SK-N-SH treated with all-trans-retinoic acid at 6 μM for 48 hours (cell line): Measurements from ENCODE around the gene SMIM24.

ENCODE experiments used
- ATAC-seq: fragments of 200-7000 bp; cut with Tn5 transposase; 3 replicates; pipeline ENCODE4 v1.9.1; 2020; ENCODE audit warnings: mild to moderate bottlenecking, moderate library complexity
- ARNTL ChIP-seq: fragments of 450-650 bp; formaldehyde crosslinking; IDR thresholded peaks from 2 replicates; pipeline ENCODE4 v1.5.0; 2020; ENCODE audit warnings: low read depth, mild to moderate bottlenecking, moderate library complexity, borderline replicate concordance
- BACH2 ChIP-seq: fragments of 250-450 bp; sonication (Bioruptor Pico); IDR thresholded peaks from 2 replicates; pipeline ENCODE4 v1.9.0; 2021; ENCODE audit warnings: mild to moderate bottlenecking, borderline replicate concordance
- ESRRG ChIP-seq: fragments of 250-450 bp; sonication (Bioruptor Pico); IDR thresholded peaks from 2 replicates; pipeline ENCODE4 v1.6.1; 2021; ENCODE audit warnings: mild to moderate bottlenecking
- PPARA ChIP-seq: fragments of 250-450 bp; sonication (Bioruptor Pico); IDR thresholded peaks from 2 replicates; pipeline ENCODE4 v1.5.0; 2020; ENCODE audit warnings: mild to moderate bottlenecking, borderline replicate concordance
- RARB ChIP-seq: fragments of 250-450 bp; sonication (Bioruptor Pico); IDR thresholded peaks from 2 replicates; pipeline ENCODE4 v1.8.0; 2021; ENCODE audit warnings: mild to moderate bottlenecking, moderate library complexity
- TCF4 ChIP-seq: fragments of 250-450 bp; sonication (Bioruptor Pico); IDR thresholded peaks from 2 replicates; pipeline ENCODE4 v1.8.0; 2021; ENCODE audit warnings: mild to moderate bottlenecking, moderate library complexity, borderline replicate concordance
- ZNF565 ChIP-seq: fragments of 450-650 bp; formaldehyde crosslinking; conservative IDR thresholded peaks from 2 replicates; pipeline ENCODE4 v1.5.0; 2020; ENCODE audit warnings: low read depth, mild to moderate bottlenecking, moderate library complexity
- ZNF70 ChIP-seq: fragments of 450-650 bp; formaldehyde crosslinking; IDR thresholded peaks from 2 replicates; pipeline ENCODE4 v1.5.0; 2020; ENCODE audit warnings: mild to moderate bottlenecking, moderate library complexity

SMIM24 gene

DNA sequence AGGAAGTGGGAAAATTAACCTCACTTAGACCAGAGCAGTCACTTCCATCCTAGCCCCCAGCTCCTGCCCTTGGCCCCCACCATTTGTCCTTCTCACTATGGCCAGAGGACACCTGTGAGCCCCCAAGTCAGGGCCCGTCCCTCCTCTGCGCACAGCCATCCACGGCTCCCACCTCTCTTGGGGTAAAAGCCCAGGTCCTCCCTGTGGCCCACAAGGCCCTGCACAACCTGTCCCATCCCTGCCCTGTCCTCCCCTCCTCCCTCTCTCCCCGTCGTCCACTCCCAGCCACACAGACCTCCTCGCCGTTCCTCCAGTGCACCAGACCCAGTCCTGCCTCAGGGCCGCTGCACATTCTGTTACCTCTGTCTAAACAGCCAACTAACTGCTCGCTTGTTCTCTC, 53.9 kb downstream of the SMIM24 start:
- ATAC-seq = no peak
- TF ChIP-seq BACH2 (no peak), ARNTL (CRISPR knock-in tag) (no peak), ESRRG (CRISPR knock-in tag) (no peak), PPARA (CRISPR knock-in tag) (no peak), RARB (CRISPR knock-in tag) (no peak), ZNF70 (no peak), ZNF565 (CRISPR knock-in tag) (no peak), TCF4 (CRISPR knock-in tag) (no peak)
- TF ChIP-seq, all 23 proteins: peak for 0
